SHP77 (cell line): Measurements from ENCODE around the gene UNC5C.

Experiments used
- DNase-seq, 2 experiments: peaks; one replicate each; lab custom pipeline; 2025; lab: John Stamatoyannopoulos, UW

Gene UNC5C

GRCh38 chr4:95343235-95343634 is 205.5 kb downstream of the UNC5C start:
- DNase-seq = no peak

- DNase-seq = no peak
Observed at GRCh38 chr4:95340191-95340590, 208.6 kb downstream of the UNC5C start.

GRCh38 chr4:95325665-95326064 is 223.1 kb downstream of the UNC5C start:
- no peak for DNase-seq

- no peak for DNase-seq
Observed at GRCh38 chr4:95319169-95319568, 229.6 kb downstream of the UNC5C start.

- DNase-seq = no peak
Observed at GRCh38 chr4:95318483-95318882, 230.3 kb downstream of the UNC5C start.

GRCh38 chr4:95318044-95318443 is 230.7 kb downstream of the UNC5C start:
- no peak for DNase-seq

GRCh38 chr4:95317085-95317793 is 231.5 kb downstream of the UNC5C start:
- no peak for DNase-seq

- DNase-seq = no peak
Observed at GRCh38 chr4:95314573-95314972, 234.2 kb downstream of the UNC5C start.

GRCh38 chr4:95304898-95305297 is 243.9 kb downstream of the UNC5C start:
- DNase-seq = no peak

- no peak for DNase-seq
Observed at GRCh38 chr4:95300304-95300703, 248.5 kb downstream of the UNC5C start.

GRCh38 chr4:95296052-95296451 is 252.7 kb downstream of the UNC5C start:
- DNase-seq = no peak

- DNase-seq = no peak
Observed at GRCh38 chr4:95295157-95295556, 253.6 kb downstream of the UNC5C start.

- DNase-seq = no peak
Observed at GRCh38 chr4:95294321-95294720, 254.5 kb downstream of the UNC5C start.

GRCh38 chr4:95293014-95293413 is 255.8 kb downstream of the UNC5C start:
- no peak for DNase-seq

GRCh38 chr4:95290702-95291101 is 258.1 kb downstream of the UNC5C start:
- no peak for DNase-seq

GRCh38 chr4:95289028-95289634 is 259.6 kb downstream of the UNC5C start:
- DNase-seq = no peak

GRCh38 chr4:95288552-95288951 is 260.2 kb downstream of the UNC5C start:
- no peak for DNase-seq

GRCh38 chr4:95285797-95286196 is 263.0 kb downstream of the UNC5C start:
- no peak for DNase-seq

GRCh38 chr4:95284655-95285054 is 264.1 kb downstream of the UNC5C start:
- no peak for DNase-seq

GRCh38 chr4:95283320-95283719 is 265.5 kb downstream of the UNC5C start:
- DNase-seq = no peak

- DNase-seq = no peak
Observed at GRCh38 chr4:95272797-95273196, 276.0 kb downstream of the UNC5C start.

- no peak for DNase-seq
Observed at GRCh38 chr4:95272036-95272435, 276.7 kb downstream of the UNC5C start.

GRCh38 chr4:95268819-95269565 is 279.8 kb downstream of the UNC5C start:
- DNase-seq = no peak
